Endothelial cell of umbilical vein (primary cell): Measurements from ENCODE around the gene SUOX. TPM values are rescaled to one million over a fixed set of nuclear protein-coding genes. Genes with fewer than 3 reads are reported as not detected.
A peak's percentile ranks its signal among the peaks of the same experiment; 100 is the strongest.
"Not testable (repeated sequence)": the region's sequence is repeated elsewhere in the genome, so short reads cannot be mapped to it uniquely, and the experiment has no call there.

Source experiments
- BruUV-seq: library from RNA; stranded (reverse); fragments of 400-500 nt; replicated peaks from 2 replicates; lab custom pipeline; 2021; lab: Mats Ljungman, UMichigan
- CTCF ChIA-PET: fragments of 300-600, 350-600 bp; sonication (Branson Sonifier 250); formaldehyde crosslinking; loops from one replicate; lab custom pipeline; 2021; ENCODE audit warnings: antibody characterized with exemption, inconsistent platforms; lab: Charles Lee
- POLR2A ChIA-PET: fragments of 300-600, 350-600 bp; sonication (Branson Sonifier 250); formaldehyde crosslinking; loops from one replicate; lab custom pipeline; 2021; ENCODE audit warnings: antibody characterized with exemption, inconsistent platforms; lab: Charles Lee
- DNase-seq: peaks from one replicate; pipeline ENCODE4 v3.0.0-alpha.2; 2011; ENCODE audit warnings: low read depth, low spot score
- FAIRE-seq: peaks from 2 replicates; lab custom pipeline; 2011; peaks lifted over from hg19 to GRCh38; lab: Jason Lieb, UNC
- H2AFZ ChIP-seq: 2 replicates; pipeline ENCODE4 v1.6.0; 2012; ENCODE audit warnings: low read depth, low read length, control low read depth, inconsistent platforms
- H3K27ac ChIP-seq: 2 replicates; pipeline ENCODE4 v1.5.1; 2011; ENCODE audit warnings: low read depth, mild to moderate bottlenecking, control low read depth, low read length, moderate library complexity; ENCODE audit not compliant: insufficient read depth
- H3K27me3 ChIP-seq, 2 experiments: 2 replicates each; pipeline versions ENCODE4 v1.6.0 to v1.6.1; 2011; ENCODE audit warnings: low read length in 2 of 2, mixed read lengths in 1 of 2; ENCODE audit not compliant: control insufficient read depth in 2 of 2, insufficient read depth in 2 of 2
- H3K36me3 ChIP-seq, 2 experiments: 2 replicates in 1 of 2; 3 replicates in 1 of 2; pipeline ENCODE4 v1.5.1; 2011; ENCODE audit warnings: low read length in 2 of 2, mild to moderate bottlenecking in 1 of 2, moderate library complexity in 1 of 2; ENCODE audit not compliant: control insufficient read depth in 2 of 2, insufficient read depth in 2 of 2; ENCODE audit errors: extremely low read depth in 1 of 2
- H3K4me1 ChIP-seq: 3 replicates; pipeline ENCODE4 v1.5.1; 2011; ENCODE audit warnings: mild to moderate bottlenecking, low read length; ENCODE audit not compliant: control insufficient read depth, insufficient read depth; ENCODE audit errors: extremely low read depth
- H3K4me2 ChIP-seq: 2 replicates; pipeline ENCODE4 v1.6.1; 2011; ENCODE audit warnings: low read length, control low read depth, mixed read lengths; ENCODE audit not compliant: insufficient read depth
- H3K4me3 ChIP-seq, 3 experiments: fragments of 200-600 bp in 1 of 3; sonication (generic), shearing (Covaris generic) in 1 of 3; replicated peaks in 1 of 3; 2 replicates each; pipeline ENCODE4 v1.5.1; 2011 to 2016; ENCODE audit warnings: control low read depth in 3 of 3, low read length in 3 of 3, mild to moderate bottlenecking in 2 of 3, inconsistent platforms in 1 of 3, low read depth in 1 of 3, moderate library complexity in 1 of 3; ENCODE audit not compliant: insufficient read depth in 1 of 3
- H3K79me2 ChIP-seq: 2 replicates; pipeline ENCODE4 v1.6.0; 2012; ENCODE audit warnings: low read length, inconsistent platforms; ENCODE audit not compliant: control insufficient read depth, insufficient read depth
- H3K9ac ChIP-seq: replicated peaks from 2 replicates; pipeline ENCODE3; 2011; ENCODE audit warnings: low read length, control low read depth; ENCODE audit not compliant: insufficient read depth; ENCODE audit errors: extremely low read depth
- H3K9me1 ChIP-seq: replicated peaks from 3 replicates; pipeline ENCODE4 v1.6.0; 2011; ENCODE audit warnings: mild to moderate bottlenecking, low read length; ENCODE audit not compliant: control insufficient read depth, insufficient read depth; ENCODE audit errors: extremely low read depth
- H3K9me3 ChIP-seq: replicated peaks from 2 replicates; pipeline ENCODE4 v1.5.1; 2012; ENCODE audit warnings: low read length, inconsistent platforms; ENCODE audit not compliant: control insufficient read depth, insufficient read depth
- H4K20me1 ChIP-seq: replicated peaks from 2 replicates; pipeline ENCODE3; 2011; ENCODE audit warnings: mild to moderate bottlenecking, low read length; ENCODE audit not compliant: control insufficient read depth, insufficient read depth; ENCODE audit errors: extremely low read depth
- EZH2 ChIP-seq: IDR thresholded peaks from 2 replicates; pipeline ENCODE4 v1.6.1; 2012; ENCODE audit warnings: borderline replicate concordance, low read depth, mild to moderate bottlenecking, moderate library complexity, low read length, inconsistent platforms; ENCODE audit not compliant: severe bottlenecking
- FOS ChIP-seq: IDR thresholded peaks from 2 replicates; pipeline ENCODE4 v1.6.1; 2011; ENCODE audit warnings: mild to moderate bottlenecking, low read length, moderate library complexity, borderline replicate concordance; ENCODE audit not compliant: insufficient read depth
- GATA2 ChIP-seq: IDR thresholded peaks from 2 replicates; pipeline ENCODE4 v1.7.0; 2011; ENCODE audit warnings: low read depth, mild to moderate bottlenecking, moderate library complexity, mixed read lengths, low read length; ENCODE audit not compliant: insufficient read length, insufficient read depth
- JUN ChIP-seq: IDR thresholded peaks from 2 replicates; pipeline ENCODE4 v1.6.1; 2011; ENCODE audit warnings: borderline replicate concordance, low read depth; ENCODE audit not compliant: insufficient read length, insufficient read depth
- MAX ChIP-seq: IDR thresholded peaks from 2 replicates; pipeline ENCODE4 v1.6.1; 2011; ENCODE audit not compliant: insufficient read depth, insufficient read length
- MYC ChIP-seq: IDR thresholded peaks from one replicate; pipeline ENCODE4 v1.6.1; 2011; ENCODE audit warnings: mild to moderate bottlenecking, low read depth, low read length
- POLR2A ChIP-seq: IDR thresholded peaks from 2 replicates; pipeline ENCODE4 v1.6.1; 2012; ENCODE audit warnings: low read depth, mild to moderate bottlenecking, control low read depth, low read length
- POLR2AphosphoS5 ChIP-seq: IDR thresholded peaks from 2 replicates; pipeline ENCODE4 v1.6.1; 2012; ENCODE audit warnings: low read depth, mild to moderate bottlenecking, control low read depth, low read length, moderate library complexity; ENCODE audit not compliant: insufficient read depth
- dilution Hi-C: fragments of 300-500 bp; cut with MboI; formaldehyde crosslinking; loops from one replicate; pipeline ENCODE4 v1.15.0; 2019; ENCODE audit warnings: low sequenced_read_pairs; ENCODE audit not compliant: extremely low pct_ligation_motif_present
- intact Hi-C: fragments of 100-400 bp; cut with micrococcal nuclease; formaldehyde crosslinking; loops from one replicate; pipeline ENCODE4 v1.10.0; 2022
- polyA plus RNA-seq, 4 experiments: library from polyadenylated mRNA; depleted of rRNA in 3 of 4; stranded (reverse) in 3 of 4; unstranded in 1 of 4; fragments of >200 nt; gene quantifications; 2 replicates each; pipeline versions ENCODE4 v1.2.1 to v1.2.3, GENCODE V29; 2011 to 2012; ENCODE audit warnings: missing spikeins in 1 of 4
- total RNA-seq: library from RNA; stranded (reverse); gene quantifications from 2 replicates; pipeline ENCODE4 v1.2.3, GENCODE V29; 2021
- TF ChIP-seq, protein P1 (sequence below), 2 donors: IDR thresholded peaks; 1 replicate in 1 of 2; 2 replicates in 1 of 2; pipeline ENCODE4 v1.5.1; 2011; ENCODE audit warnings: low read length in 2 of 2, mild to moderate bottlenecking in 2 of 2, moderate library complexity in 2 of 2, control low read depth in 1 of 2, inconsistent platforms in 1 of 2, low read depth in 1 of 2; ENCODE audit not compliant: insufficient read depth in 1 of 2; ENCODE audit errors: extremely low read depth in 1 of 2

SUOX gene
- total and polyA plus RNA-seq, 2 donors (not counting 3 experiments of a cell fraction or from before 2014, with no cell fraction given) = 24.3 to 31.4 TPM

DNA sequence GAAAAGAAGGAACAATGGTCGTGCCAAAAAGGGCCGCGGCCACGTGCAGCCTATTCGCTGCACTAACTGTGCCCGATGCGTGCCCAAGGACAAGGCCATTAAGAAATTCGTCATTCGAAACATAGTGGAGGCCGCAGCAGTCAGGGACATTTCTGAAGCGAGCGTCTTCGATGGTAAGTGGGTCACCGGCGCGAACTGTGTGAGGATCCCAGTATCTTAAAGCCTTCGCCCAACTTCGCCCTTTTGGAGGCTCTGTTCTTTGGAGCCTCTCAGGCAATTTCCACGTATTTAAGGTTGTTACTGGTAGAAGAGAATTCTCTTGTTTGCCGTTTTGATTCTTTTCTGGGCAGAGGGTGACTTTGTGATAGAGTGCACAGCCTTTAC is 45.3 kb downstream of the SUOX start:
- intact Hi-C loops = loop anchor here (1.0 to 5.0 kb wide), 3 partner anchors 37 to 147 kb away; partner anchors contain the start of genes DGKA and SMARCC2
- TSS peak; percentile 73 for BruUV-seq
- not testable (repeated sequence) for FAIRE-seq

DNA sequence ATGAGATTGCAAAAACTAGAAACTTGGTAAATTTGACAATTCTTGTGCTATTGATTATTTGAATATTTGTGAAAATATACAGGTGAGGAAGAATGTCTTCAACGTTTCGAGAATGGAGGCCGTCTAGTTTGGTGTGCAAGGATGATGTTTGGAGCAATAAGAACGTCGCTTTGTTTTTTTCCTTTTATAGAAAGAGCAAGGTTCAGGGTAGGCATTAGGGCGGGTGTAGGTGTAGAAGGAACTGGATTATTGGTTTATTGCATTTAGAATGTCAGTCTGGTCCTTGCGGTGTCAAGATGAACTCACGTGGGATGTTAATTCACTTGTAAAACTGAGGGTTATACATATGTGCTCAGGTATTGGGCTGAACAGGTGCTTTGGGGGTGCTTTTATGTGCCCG is 45.8 kb downstream of the SUOX start:
- BruUV-seq = no TSS peak
- Histone ChIP-seq H3K4me3 (peak overlapping the region; percentile 84 to 100 (median 87)), H3K27ac (peak overlapping the region; percentile 95), H3K9me3 (no peaks in the 10 kb centered on the region), H3K36me3 (peaks cover 8 to 14% of the 10 kb centered on the region in 2 experiments), H3K27me3 (no peaks in the 10 kb centered on the region), H3K79me2 (peaks cover 20% of the 10 kb centered on the region), H3K4me1 (peaks cover 17% of the 10 kb centered on the region), H2AFZ (no peak overlapping the region), H3K9me1 (no peaks in the 10 kb centered on the region), H4K20me1 (peaks cover 3% of the 10 kb centered on the region), H3K9ac (peak overlapping the region; percentile 97), H3K4me2 (peak overlapping the region; percentile 95)
- ChIA-PET POLR2A (no interaction called here), CTCF (interaction anchor here (3.2 kb wide), 1 partner anchor 13 kb away, joined by 10 read pairs; no protein-coding TSS in a partner anchor)
- dilution Hi-C loops (no loop called here), intact Hi-C loops (loop anchor here (1.0 to 5.0 kb wide), 3 partner anchors 36 to 146 kb away; partner anchors contain the start of genes DGKA and SMARCC2)
- DNase-seq (no peak), FAIRE-seq (no peak)
- TF ChIP-seq EZH2 (no peak), MAX (no peak), GATA2 (no peak), MYC (no peak), POLR2A (no peak), JUN (no peak), FOS (no peak), POLR2AphosphoS5 (no peak)
- TF ChIP-seq, protein P1, sequence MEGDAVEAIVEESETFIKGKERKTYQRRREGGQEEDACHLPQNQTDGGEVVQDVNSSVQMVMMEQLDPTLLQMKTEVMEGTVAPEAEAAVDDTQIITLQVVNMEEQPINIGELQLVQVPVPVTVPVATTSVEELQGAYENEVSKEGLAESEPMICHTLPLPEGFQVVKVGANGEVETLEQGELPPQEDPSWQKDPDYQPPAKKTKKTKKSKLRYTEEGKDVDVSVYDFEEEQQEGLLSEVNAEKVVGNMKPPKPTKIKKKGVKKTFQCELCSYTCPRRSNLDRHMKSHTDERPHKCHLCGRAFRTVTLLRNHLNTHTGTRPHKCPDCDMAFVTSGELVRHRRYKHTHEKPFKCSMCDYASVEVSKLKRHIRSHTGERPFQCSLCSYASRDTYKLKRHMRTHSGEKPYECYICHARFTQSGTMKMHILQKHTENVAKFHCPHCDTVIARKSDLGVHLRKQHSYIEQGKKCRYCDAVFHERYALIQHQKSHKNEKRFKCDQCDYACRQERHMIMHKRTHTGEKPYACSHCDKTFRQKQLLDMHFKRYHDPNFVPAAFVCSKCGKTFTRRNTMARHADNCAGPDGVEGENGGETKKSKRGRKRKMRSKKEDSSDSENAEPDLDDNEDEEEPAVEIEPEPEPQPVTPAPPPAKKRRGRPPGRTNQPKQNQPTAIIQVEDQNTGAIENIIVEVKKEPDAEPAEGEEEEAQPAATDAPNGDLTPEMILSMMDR (IDR thresholded peaks at IDR 0.05; ENCODE audit: extremely low read depth in 1 of 2, insufficient read depth in 1 of 2, low read depth in 1 of 2, low read length in 2 of 2) = no peak

More for the DNA sequence above, 45.3 kb downstream of the SUOX start:
- Histone ChIP-seq H3K4me1 (peaks cover 17% of the 10 kb centered on the region), H3K79me2 (peaks cover 20% of the 10 kb centered on the region), H3K4me2 (peak overlapping the region; percentile 95), H3K27ac (peak overlapping the region; percentile 95), H3K9ac (peak overlapping the region; percentile 97), H3K4me3 (peak overlapping the region; percentile 84 to 100 (median 87)), H3K36me3 (peaks cover 8 to 14% of the 10 kb centered on the region in 2 experiments)
- CTCF ChIA-PET, dilution Hi-C loops, H3K9me3 ChIP-seq, H3K27me3 ChIP-seq, H4K20me1 ChIP-seq, H3K9me1 ChIP-seq, H2AFZ ChIP-seq, DNase-seq, POLR2A ChIA-PET: not testable (repeated sequence)
